Keratinocyte (primary cell): ENCODE measurements around the gene CRPPA. TPM values are rescaled to one million over a fixed set of nuclear protein-coding genes. Genes with fewer than 3 reads are reported as not detected.

ENCODE experiments used
- DNase-seq: peaks from one replicate; pipeline ENCODE4 v3.0.0-alpha.2; 2011; ENCODE audit warnings: low read depth, missing footprints, low spot score
- FAIRE-seq: peaks from 2 replicates; lab custom pipeline; 2011; peaks lifted over from hg19 to GRCh38; lab: Jason Lieb, UNC
- H2AFZ ChIP-seq: 2 replicates; pipeline ENCODE4 v1.6.0; 2012; ENCODE audit warnings: low read length, control low read depth, inconsistent platforms; ENCODE audit not compliant: control insufficient read depth
- H3K27ac ChIP-seq: 2 replicates; pipeline ENCODE4 v1.5.1; 2011; ENCODE audit warnings: low read length; ENCODE audit not compliant: control insufficient read depth, insufficient read depth
- H3K27me3 ChIP-seq: 3 replicates; pipeline ENCODE4 v1.6.0; 2011; ENCODE audit warnings: low read length; ENCODE audit not compliant: control insufficient read depth, insufficient read depth; ENCODE audit errors: extremely low read depth
- H3K36me3 ChIP-seq, 2 experiments: 2 replicates in 1 of 2; 3 replicates in 1 of 2; pipeline ENCODE4 v1.5.1; 2011; ENCODE audit warnings: low read length in 2 of 2, mild to moderate bottlenecking in 1 of 2; ENCODE audit not compliant: control insufficient read depth in 2 of 2, insufficient read depth in 2 of 2; ENCODE audit errors: extremely low read depth in 1 of 2
- H3K4me1 ChIP-seq: 3 replicates; pipeline ENCODE4 v1.5.1; 2011; ENCODE audit warnings: low read length; ENCODE audit not compliant: control insufficient read depth, insufficient read depth; ENCODE audit errors: extremely low read depth
- H3K4me2 ChIP-seq: 3 replicates; pipeline ENCODE4 v1.6.0; 2011; ENCODE audit warnings: low read depth, low read length; ENCODE audit not compliant: control insufficient read depth, insufficient read depth; ENCODE audit errors: extremely low read depth
- H3K4me3 ChIP-seq, 3 experiments: fragments of 200-600 bp in 1 of 3; sonication (generic) in 1 of 3; 2 replicates in 2 of 3; 3 replicates in 1 of 3; pipeline ENCODE4 v1.5.1; 2011 to 2016; ENCODE audit warnings: low read length in 3 of 3, mild to moderate bottlenecking in 3 of 3, control low read depth in 2 of 3, inconsistent platforms in 1 of 3, low read depth in 1 of 3, mixed read lengths in 1 of 3, mixed run types in 1 of 3, moderate library complexity in 1 of 3; ENCODE audit not compliant: control insufficient read depth in 2 of 3, insufficient read depth in 2 of 3; ENCODE audit errors: extremely low read depth in 1 of 3
- H3K79me2 ChIP-seq: 2 replicates; pipeline ENCODE4 v1.6.0; 2012; ENCODE audit warnings: low read length; ENCODE audit not compliant: control insufficient read depth, insufficient read depth
- H3K9ac ChIP-seq: 3 replicates; pipeline ENCODE4 v1.6.0; 2011; ENCODE audit warnings: low read length; ENCODE audit not compliant: control insufficient read depth, insufficient read depth; ENCODE audit errors: extremely low read depth
- H3K9me1 ChIP-seq: 3 replicates; pipeline ENCODE4 v1.6.0; 2011; ENCODE audit warnings: low read length; ENCODE audit not compliant: control insufficient read depth, insufficient read depth; ENCODE audit errors: extremely low read depth
- H3K9me3 ChIP-seq: 2 replicates; pipeline ENCODE4 v1.5.1; 2012; ENCODE audit warnings: low read depth, low read length; ENCODE audit not compliant: control insufficient read depth
- H4K20me1 ChIP-seq: 3 replicates; pipeline ENCODE4 v1.6.0; 2011; ENCODE audit warnings: low read length; ENCODE audit not compliant: control insufficient read depth, insufficient read depth; ENCODE audit errors: extremely low read depth
- CTCF ChIP-seq, 3 experiments: IDR thresholded peaks in 1 of 3; conservative IDR thresholded peaks in 1 of 3; optimal IDR thresholded peaks in 1 of 3; 2 replicates in 2 of 3; 3 replicates in 1 of 3; pipeline versions ENCODE3 to v1.5.1; 2011; ENCODE audit warnings: low read length in 3 of 3, mild to moderate bottlenecking in 3 of 3, moderate library complexity in 2 of 3, control low read depth in 1 of 3, inconsistent platforms in 1 of 3; ENCODE audit not compliant: insufficient read depth in 2 of 3; ENCODE audit errors: extremely low read depth in 1 of 3
- EZH2 ChIP-seq: IDR thresholded peaks from one replicate; pipeline ENCODE4 v1.6.1; 2012; ENCODE audit warnings: inconsistent platforms, mild to moderate bottlenecking, low read length, moderate library complexity
- dilution Hi-C: fragments of 300-500 bp; cut with MboI; formaldehyde crosslinking; loops from one replicate; pipeline ENCODE4 v1.7.0; 2020; ENCODE audit warnings: low sequenced_read_pairs; ENCODE audit not compliant: extremely low pct_ligation_motif_present
- polyA plus RNA-seq, 5 experiments: library from polyadenylated mRNA; depleted of rRNA in 3 of 5; stranded (reverse) in 3 of 5; stranded (forward) in 1 of 5; unstranded in 1 of 5; fragments of >200 nt; gene quantifications; 1 replicate in 1 of 5; 2 replicates in 3 of 5; 3 replicates in 1 of 5; pipeline versions ENCODE4 v1.2.1 to v1.2.3, GENCODE V29; 2011 to 2012; ENCODE audit warnings: missing spikeins in 2 of 5, low read depth in 1 of 5, low replicate concordance in 1 of 5

CRPPA gene
- polyA plus RNA-seq, 1 donor (not counting 4 experiments of a cell fraction or from before 2014, with no cell fraction given) = 0.51 TPM

GRCh38 chr7:16398146-16399017 lies 23.0 kb downstream of the CRPPA start:
- Histone ChIP-seq H3K36me3 (no peaks in the 10 kb centered on the region), H3K79me2 (no peaks in the 10 kb centered on the region), H4K20me1 (no peaks in the 10 kb centered on the region), H3K27me3 (no peaks in the 10 kb centered on the region), H3K27ac (no peak overlapping the region), H3K9me3 (peaks cover 38% of the 10 kb centered on the region), H3K4me2 (no peak overlapping the region), H3K4me1 (peaks cover 4% of the 10 kb centered on the region), H2AFZ (no peak overlapping the region), H3K9ac (no peak overlapping the region), H3K9me1 (no peaks in the 10 kb centered on the region), H3K4me3 (no peak overlapping the region)
- DNase-seq (no peak), FAIRE-seq (no peak)
- TF ChIP-seq CTCF (optimal IDR thresholded peaks at IDR 0.05 in 1 of 3, IDR thresholded peaks at IDR 0.05 in 1 of 3, conservative IDR thresholded peaks at IDR 0.05 in 1 of 3; ENCODE audit: extremely low read depth in 1 of 3, insufficient read depth in 2 of 3, low read length in 3 of 3) = no peak
- TF ChIP-seq EZH2 = no peak
- dilution Hi-C loops = no loop called here

GRCh38 chr7:16397501-16398145 lies 23.7 kb downstream of the CRPPA start:
- peaks cover 4% of the 10 kb centered on the region for H3K4me1 ChIP-seq
- DNase-seq (no peak), FAIRE-seq (peak; percentile 67)
- no peak overlapping the region for H3K4me3 ChIP-seq
- H4K20me1 ChIP-seq = no peaks in the 10 kb centered on the region
- H3K36me3 ChIP-seq = no peaks in the 10 kb centered on the region
- no peaks in the 10 kb centered on the region for H3K9me1 ChIP-seq
- no peaks in the 10 kb centered on the region for H3K79me2 ChIP-seq
- H3K9me3 ChIP-seq = peaks cover 38% of the 10 kb centered on the region
- H2AFZ ChIP-seq = no peak overlapping the region
- no peak for TF ChIP-seq EZH2
- TF ChIP-seq CTCF (optimal IDR thresholded peaks at IDR 0.05 in 1 of 3, IDR thresholded peaks at IDR 0.05 in 1 of 3, conservative IDR thresholded peaks at IDR 0.05 in 1 of 3; ENCODE audit: extremely low read depth in 1 of 3, insufficient read depth in 2 of 3, low read length in 3 of 3) = no peak
- no peak overlapping the region for H3K27ac ChIP-seq
- H3K27me3 ChIP-seq = no peaks in the 10 kb centered on the region
- dilution Hi-C loops = no loop called here
- no peak overlapping the region for H3K4me2 ChIP-seq
- H3K9ac ChIP-seq = no peak overlapping the region
